PC-9 (cell line): ENCODE results near the gene PPP2CA. TPM values are rescaled to one million over a fixed set of nuclear protein-coding genes. Genes with fewer than 3 reads are reported as not detected.
A peak's percentile ranks its signal among the peaks of the same experiment; 100 is the strongest.

ENCODE experiments used
- BruUV-seq: library from RNA; stranded (reverse); fragments of 400-500 nt; replicated peaks from 2 replicates; lab custom pipeline; 2021; lab: Mats Ljungman, UMichigan
- CTCF ChIA-PET: fragments of 300-600 bp; sonication (Branson Sonifier 250); formaldehyde crosslinking; loops from one replicate; lab custom pipeline; 2022; ENCODE audit warnings: antibody characterized with exemption; lab: Charles Lee
- POLR2A ChIA-PET: fragments of 300-600 bp; sonication (Branson Sonifier 250); formaldehyde crosslinking; loops from one replicate; lab custom pipeline; 2022; ENCODE audit warnings: antibody characterized with exemption; ENCODE audit not compliant: unreplicated experiment; lab: Charles Lee
- DNase-seq, 2 experiments: peaks; one replicate each; pipeline versions ENCODE4 v3.0.0 to v3.0.0-alpha.2; 2015 to 2022; ENCODE audit warnings: mixed read lengths in 1 of 2
- H2AFZ ChIP-seq: fragments of 200-600 bp; sonication (generic); 2 replicates; pipeline ENCODE4 v1.8.1; 2017; ENCODE audit warnings: antibody characterized with exemption
- H3F3A ChIP-seq: fragments of 200-600 bp; sonication (generic); 2 replicates; pipeline ENCODE4 v1.8.1; 2017; ENCODE audit warnings: antibody characterized with exemption, mild to moderate bottlenecking, low read depth; ENCODE audit not compliant: insufficient read depth
- H3K27ac ChIP-seq: fragments of 200-600 bp; sonication (generic); 2 replicates; pipeline ENCODE4 v1.6.1; 2016; ENCODE audit warnings: mixed run types
- H3K27me3 ChIP-seq: fragments of 200-600 bp; sonication (generic); 2 replicates; pipeline ENCODE4 v1.6.1; 2016; ENCODE audit warnings: low read depth, mixed run types; ENCODE audit not compliant: insufficient read depth
- H3K36me3 ChIP-seq: fragments of 200-600 bp; sonication (generic); 2 replicates; pipeline ENCODE4 v1.6.1; 2016; ENCODE audit warnings: low read depth, mixed run types
- H3K4me1 ChIP-seq: fragments of 200-600 bp; sonication (generic); replicated peaks from 2 replicates; pipeline ENCODE4 v1.6.1; 2016; ENCODE audit warnings: mixed run types; ENCODE audit not compliant: insufficient read depth
- H3K4me2 ChIP-seq: fragments of 200-600 bp; sonication (generic); 2 replicates; pipeline ENCODE4 v1.6.1; 2017; ENCODE audit warnings: mixed run types
- H3K4me3 ChIP-seq: fragments of 200-600 bp; sonication (generic); 2 replicates; pipeline ENCODE4 v1.6.1; 2016; ENCODE audit warnings: mixed run types
- H3K79me2 ChIP-seq: fragments of 200-600 bp; sonication (generic); 2 replicates; pipeline ENCODE4 v1.6.1; 2017; ENCODE audit warnings: low read depth, mixed run types
- H3K9me2 ChIP-seq: fragments of 200-600 bp; sonication (generic); 2 replicates; pipeline ENCODE4 v1.8.1; 2017; ENCODE audit warnings: mild to moderate bottlenecking; ENCODE audit not compliant: insufficient read depth
- H3K9me3 ChIP-seq: fragments of 200-600 bp; sonication (generic); 2 replicates; pipeline ENCODE4 v1.8.1; 2016; ENCODE audit warnings: low read depth; ENCODE audit not compliant: insufficient read depth
- H4K20me1 ChIP-seq: fragments of 200-600 bp; sonication (generic); 2 replicates; pipeline ENCODE4 v1.8.1; 2017; ENCODE audit not compliant: insufficient read depth
- EZH2 ChIP-seq: fragments of 200-600 bp; sonication (generic); IDR thresholded peaks from 2 replicates; pipeline ENCODE4 v1.8.0; 2017; ENCODE audit warnings: antibody characterized with exemption, low read depth
- intact Hi-C: fragments of 100-400 bp; cut with micrococcal nuclease; formaldehyde crosslinking; loops from one replicate; pipeline ENCODE4 v1.10.0; 2022; ENCODE audit not compliant: unreplicated experiment
- total RNA-seq: library from RNA; stranded (reverse); gene quantifications from 2 replicates; pipeline ENCODE4 v1.2.3, GENCODE V29; 2021
- TF ChIP-seq, protein P1 (sequence below): fragments of 200-600 bp; sonication (generic); conservative IDR thresholded peaks from 2 replicates; pipeline ENCODE4 v1.6.1; 2017; ENCODE audit warnings: mixed run types, antibody characterized with exemption, mild to moderate bottlenecking, moderate library complexity

The PPP2CA gene
- total RNA-seq, 1 experiment from 2014 or later = 149 TPM

DNA sequence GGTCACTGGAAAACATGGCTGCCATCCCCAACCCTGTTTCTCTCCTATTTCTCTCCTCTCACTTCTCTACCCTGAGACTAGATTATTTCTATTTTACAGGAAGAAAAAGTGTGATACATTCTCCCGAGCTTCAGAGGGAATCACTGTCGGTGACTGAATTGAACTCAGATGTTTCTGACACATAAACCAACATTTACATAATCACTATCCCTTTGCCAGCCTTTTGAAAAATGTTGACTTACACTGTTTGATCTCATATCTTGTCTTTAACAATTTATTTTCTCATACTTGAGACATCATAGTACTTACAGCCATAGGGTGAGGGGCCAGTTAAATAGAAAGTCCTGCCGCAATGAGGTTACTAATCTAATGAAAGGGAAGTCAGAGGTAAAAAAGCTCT, 25.1 kb upstream of the PPP2CA start:
- no peak for DNase-seq
- H3K4me2 ChIP-seq = no peak overlapping the region
- intact Hi-C loops = no loop called here
- CTCF ChIA-PET = no interaction called here
- no peaks in the 10 kb centered on the region for H3K9me2 ChIP-seq
- TF ChIP-seq, protein P1, sequence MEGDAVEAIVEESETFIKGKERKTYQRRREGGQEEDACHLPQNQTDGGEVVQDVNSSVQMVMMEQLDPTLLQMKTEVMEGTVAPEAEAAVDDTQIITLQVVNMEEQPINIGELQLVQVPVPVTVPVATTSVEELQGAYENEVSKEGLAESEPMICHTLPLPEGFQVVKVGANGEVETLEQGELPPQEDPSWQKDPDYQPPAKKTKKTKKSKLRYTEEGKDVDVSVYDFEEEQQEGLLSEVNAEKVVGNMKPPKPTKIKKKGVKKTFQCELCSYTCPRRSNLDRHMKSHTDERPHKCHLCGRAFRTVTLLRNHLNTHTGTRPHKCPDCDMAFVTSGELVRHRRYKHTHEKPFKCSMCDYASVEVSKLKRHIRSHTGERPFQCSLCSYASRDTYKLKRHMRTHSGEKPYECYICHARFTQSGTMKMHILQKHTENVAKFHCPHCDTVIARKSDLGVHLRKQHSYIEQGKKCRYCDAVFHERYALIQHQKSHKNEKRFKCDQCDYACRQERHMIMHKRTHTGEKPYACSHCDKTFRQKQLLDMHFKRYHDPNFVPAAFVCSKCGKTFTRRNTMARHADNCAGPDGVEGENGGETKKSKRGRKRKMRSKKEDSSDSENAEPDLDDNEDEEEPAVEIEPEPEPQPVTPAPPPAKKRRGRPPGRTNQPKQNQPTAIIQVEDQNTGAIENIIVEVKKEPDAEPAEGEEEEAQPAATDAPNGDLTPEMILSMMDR = no peak
- no peak for TF ChIP-seq EZH2
- no peak overlapping the region for H3K27ac ChIP-seq
- peaks cover 59% of the 10 kb centered on the region for H3K4me1 ChIP-seq
- H4K20me1 ChIP-seq = no peaks in the 10 kb centered on the region
- H3K4me3 ChIP-seq = no peak overlapping the region
- peaks cover 35% of the 10 kb centered on the region for H3F3A ChIP-seq
- H3K9me3 ChIP-seq = no peaks in the 10 kb centered on the region
- H3K79me2 ChIP-seq = no peaks in the 10 kb centered on the region
- H3K27me3 ChIP-seq = no peaks in the 10 kb centered on the region
- POLR2A ChIA-PET = no interaction called here
- H2AFZ ChIP-seq = no peak overlapping the region
- no peaks in the 10 kb centered on the region for H3K36me3 ChIP-seq
- no TSS peak for BruUV-seq

DNA sequence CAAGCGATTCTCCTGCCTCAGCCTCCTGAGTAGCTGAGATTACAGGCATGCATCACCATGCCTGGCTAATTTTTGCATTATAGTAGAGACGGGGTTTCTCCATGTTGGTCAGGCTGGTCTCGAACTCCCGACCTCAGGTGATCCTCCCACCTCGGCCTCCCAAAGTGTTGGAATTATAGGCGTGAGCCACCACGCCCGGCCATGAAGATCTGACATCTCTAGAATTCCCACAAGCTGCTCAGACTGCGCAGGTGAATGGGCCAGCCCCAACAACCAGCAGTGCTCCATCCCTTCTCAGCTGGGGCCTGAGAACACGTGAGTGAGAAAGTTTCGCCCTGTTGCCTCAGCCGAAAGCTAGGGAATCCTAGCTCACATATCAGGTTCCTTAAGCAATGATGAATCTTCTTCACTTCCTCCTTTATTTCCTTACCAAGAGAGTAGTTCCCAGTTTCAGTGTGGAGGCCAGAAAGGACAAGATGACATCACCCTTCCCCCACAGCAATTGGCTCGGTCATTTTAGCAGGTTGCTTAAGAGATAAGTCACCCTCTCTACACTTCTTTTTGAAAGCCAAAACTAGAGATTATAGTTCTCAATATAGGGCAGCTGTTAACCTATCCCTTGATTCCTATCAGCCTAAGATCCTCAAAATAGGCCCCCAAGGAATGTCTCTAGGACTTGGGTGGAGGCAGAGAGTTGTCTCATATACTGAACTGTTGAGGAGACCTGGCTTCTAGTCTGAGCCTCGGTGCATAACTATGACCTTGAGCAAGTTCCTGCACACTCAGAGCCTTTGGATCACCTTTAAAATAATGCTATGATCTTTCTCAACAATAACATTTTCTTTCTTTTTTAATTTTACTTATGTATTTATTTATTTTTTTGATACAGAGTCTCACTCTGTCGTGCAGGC, 23.9 kb upstream of the PPP2CA start:
- intact Hi-C loops = loop anchor here (5.0 kb wide), 1 partner anchor 72 kb away; the partner anchor contains the start of gene SKP1
- no TSS peak for BruUV-seq
- peaks cover 71% of the 10 kb centered on the region for H3K4me1 ChIP-seq
- CTCF ChIA-PET = no interaction called here
- no peaks in the 10 kb centered on the region for H3K9me2 ChIP-seq
- H2AFZ ChIP-seq = no peak overlapping the region
- peak overlapping the region; percentile 94 for H3K27ac ChIP-seq
- no peak overlapping the region for H3K4me3 ChIP-seq
- H3K79me2 ChIP-seq = no peaks in the 10 kb centered on the region
- H3F3A ChIP-seq = peaks cover 42% of the 10 kb centered on the region
- H3K9me3 ChIP-seq = no peaks in the 10 kb centered on the region
- peak; percentile 19 to 83 for DNase-seq
- no peaks in the 10 kb centered on the region for H4K20me1 ChIP-seq
- H3K27me3 ChIP-seq = no peaks in the 10 kb centered on the region
- POLR2A ChIA-PET = no interaction called here
- H3K4me2 ChIP-seq = no peak overlapping the region
- no peaks in the 10 kb centered on the region for H3K36me3 ChIP-seq
- no peak for TF ChIP-seq EZH2
- TF ChIP-seq, protein P1 = no peak

DNA sequence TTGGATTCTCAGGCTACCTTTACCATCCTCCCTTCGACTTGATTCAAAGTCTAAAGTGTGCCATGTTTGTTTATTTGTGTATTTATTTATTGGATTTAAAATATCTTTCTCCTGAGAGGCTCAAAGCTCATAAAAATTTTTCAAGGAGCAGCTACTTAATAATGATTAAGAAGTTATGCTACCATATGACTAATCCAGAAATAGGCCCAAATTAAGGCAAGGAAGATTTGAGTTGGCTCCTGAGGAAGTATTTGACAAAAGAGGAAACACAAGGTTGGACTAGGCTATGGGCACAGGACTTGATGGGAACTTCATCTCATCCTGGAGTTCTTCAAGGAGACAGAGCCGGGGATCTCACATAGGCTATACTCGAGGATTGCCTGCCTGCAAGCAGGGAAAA, 22.4 kb upstream of the PPP2CA start:
- Histone ChIP-seq H2AFZ (no peak overlapping the region), H3K27me3 (no peaks in the 10 kb centered on the region), H3F3A (peaks cover 35% of the 10 kb centered on the region), H3K9me2 (no peaks in the 10 kb centered on the region), H3K4me1 (peaks cover 70% of the 10 kb centered on the region), H3K79me2 (no peaks in the 10 kb centered on the region), H4K20me1 (no peaks in the 10 kb centered on the region), H3K9me3 (no peaks in the 10 kb centered on the region), H3K27ac (peak overlapping the region; percentile 94), H3K4me3 (no peak overlapping the region), H3K4me2 (peak overlapping the region; percentile 72), H3K36me3 (no peaks in the 10 kb centered on the region)
- ChIA-PET CTCF (interaction anchor here (0.7 kb wide), 1 partner anchor 190 kb away, joined by 4 read pairs; no protein-coding TSS in a partner anchor), POLR2A (interaction anchor here (0.6 kb wide), 1 partner anchor 32 kb away, joined by 3 read pairs; no protein-coding TSS in a partner anchor)
- TF ChIP-seq, protein P1 = no peak
- no peak for TF ChIP-seq EZH2
- peak in 1 of 2 experiments; percentile 43 for DNase-seq
- intact Hi-C loops = loop anchor here (5.0 kb wide), 1 partner anchor 71 kb away; the partner anchor contains the start of gene SKP1
- BruUV-seq = no TSS peak
